ENCODE measurements around the gene RAPGEF2.

GRCh38 chr4:159199826-159200225 is 96.9 kb downstream of the RAPGEF2 start:
- TF ChIP-seq CTCF (IDR thresholded peaks at IDR 0.05) (no peak), POLR2AphosphoS5 (IDR thresholded peaks at IDR 0.05; ENCODE audit: low read depth, low read length) (no peak)

All from Panc1 (cell line).